ENCODE data around the gene LANCL3. TPM values are rescaled to one million over a fixed set of nuclear protein-coding genes. Genes with fewer than 3 reads are reported as not detected.
A peak's percentile ranks its signal among the peaks of the same experiment; 100 is the strongest.

LANCL3 gene
- total RNA-seq, 4 donors from 2014 or later: 2.3 to 3.7 (median 2.7) TPM

DNA sequence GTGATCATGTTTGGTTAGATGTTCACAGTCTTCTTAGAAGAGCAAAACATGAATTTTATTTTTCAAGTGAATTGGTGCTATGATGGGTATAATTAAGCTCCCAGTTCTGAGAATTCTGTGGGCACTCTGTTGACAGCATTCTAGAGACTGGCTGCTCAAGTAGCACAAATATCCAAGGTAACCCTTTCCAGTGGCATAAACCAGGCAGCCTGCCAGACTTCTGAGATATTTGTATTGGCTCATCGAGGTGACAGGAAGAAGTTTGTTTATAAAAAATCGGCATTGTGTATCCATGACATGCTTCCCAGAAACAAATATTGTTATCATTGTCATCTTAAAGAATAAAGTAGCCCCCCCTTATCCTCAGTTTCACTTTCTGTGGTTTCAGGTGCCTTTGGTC lies 28.3 kb downstream of the LANCL3 start:
- Histone ChIP-seq H3K36me3 (no peaks in the 10 kb centered on the region), H3K4me1 (no peaks in the 10 kb centered on the region)
- 17 to 43% methylated on average over 1 to 2 of the region's 2 CpGs for WGBS, 2 donors (ENCODE audit: low coverage in 1 of 2)

DNA sequence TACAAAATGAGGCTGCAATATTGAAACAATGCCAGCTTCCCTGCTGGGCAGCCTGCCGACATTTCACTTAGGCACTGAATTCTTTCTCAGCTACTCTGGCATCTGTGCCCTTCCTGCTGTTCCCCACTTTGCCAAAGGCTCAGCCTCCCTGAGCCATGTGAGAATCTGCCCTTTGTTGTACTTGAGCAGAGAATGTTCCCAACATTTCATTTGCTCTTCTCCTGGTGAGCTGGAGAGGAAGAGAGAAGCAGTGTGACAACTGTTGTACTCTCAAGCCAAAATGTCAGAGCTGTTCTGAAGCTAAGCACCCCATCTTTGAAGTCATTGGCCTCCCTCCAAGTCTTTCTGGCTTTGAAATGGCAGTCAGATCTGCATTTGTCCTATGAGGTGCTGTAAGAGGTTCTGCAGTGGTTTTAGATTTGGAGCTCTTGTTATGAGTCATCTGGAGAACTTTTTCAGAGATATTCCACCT lies 32.5 kb downstream of the LANCL3 start:
- Histone ChIP-seq H3K36me3 (no peaks in the 10 kb centered on the region), H3K4me3 (no peak overlapping the region), H3K9me3 (no peaks in the 10 kb centered on the region), H3K27ac (peak overlapping the region in 2 of 4 donors; percentile 31 to 37), H3K4me1 (no peaks in the 10 kb centered on the region), H3K27me3 (no peaks in the 10 kb centered on the region)
- WGBS, 2 donors (ENCODE audit: low coverage in 1 of 2): 38 to 73% methylated on average over 1 of the region's 1 CpG
- no peak for TF ChIP-seq POLR2A (IDR thresholded peaks at IDR 0.05)
- TF ChIP-seq, protein P1, sequence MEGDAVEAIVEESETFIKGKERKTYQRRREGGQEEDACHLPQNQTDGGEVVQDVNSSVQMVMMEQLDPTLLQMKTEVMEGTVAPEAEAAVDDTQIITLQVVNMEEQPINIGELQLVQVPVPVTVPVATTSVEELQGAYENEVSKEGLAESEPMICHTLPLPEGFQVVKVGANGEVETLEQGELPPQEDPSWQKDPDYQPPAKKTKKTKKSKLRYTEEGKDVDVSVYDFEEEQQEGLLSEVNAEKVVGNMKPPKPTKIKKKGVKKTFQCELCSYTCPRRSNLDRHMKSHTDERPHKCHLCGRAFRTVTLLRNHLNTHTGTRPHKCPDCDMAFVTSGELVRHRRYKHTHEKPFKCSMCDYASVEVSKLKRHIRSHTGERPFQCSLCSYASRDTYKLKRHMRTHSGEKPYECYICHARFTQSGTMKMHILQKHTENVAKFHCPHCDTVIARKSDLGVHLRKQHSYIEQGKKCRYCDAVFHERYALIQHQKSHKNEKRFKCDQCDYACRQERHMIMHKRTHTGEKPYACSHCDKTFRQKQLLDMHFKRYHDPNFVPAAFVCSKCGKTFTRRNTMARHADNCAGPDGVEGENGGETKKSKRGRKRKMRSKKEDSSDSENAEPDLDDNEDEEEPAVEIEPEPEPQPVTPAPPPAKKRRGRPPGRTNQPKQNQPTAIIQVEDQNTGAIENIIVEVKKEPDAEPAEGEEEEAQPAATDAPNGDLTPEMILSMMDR (IDR thresholded peaks at IDR 0.05): no peak
- TF ChIP-seq EP300 (IDR thresholded peaks at IDR 0.05): no peak
- no peak for TF ChIP-seq POLR2AphosphoS5 (IDR thresholded peaks at IDR 0.05)
- ATAC-seq: peak; percentile 22

More for the DNA sequence above, 28.3 kb downstream of the LANCL3 start:
- Histone ChIP-seq H3K4me3 (no peak overlapping the region), H3K27me3 (no peaks in the 10 kb centered on the region), H3K27ac (no peak overlapping the region), H3K9me3 (no peaks in the 10 kb centered on the region)
- ATAC-seq: no peak
- TF ChIP-seq POLR2AphosphoS5 (IDR thresholded peaks at IDR 0.05) (no peak), EP300 (IDR thresholded peaks at IDR 0.05) (no peak), POLR2A (IDR thresholded peaks at IDR 0.05) (no peak)
- TF ChIP-seq, protein P1 (IDR thresholded peaks at IDR 0.05): no peak

DNA sequence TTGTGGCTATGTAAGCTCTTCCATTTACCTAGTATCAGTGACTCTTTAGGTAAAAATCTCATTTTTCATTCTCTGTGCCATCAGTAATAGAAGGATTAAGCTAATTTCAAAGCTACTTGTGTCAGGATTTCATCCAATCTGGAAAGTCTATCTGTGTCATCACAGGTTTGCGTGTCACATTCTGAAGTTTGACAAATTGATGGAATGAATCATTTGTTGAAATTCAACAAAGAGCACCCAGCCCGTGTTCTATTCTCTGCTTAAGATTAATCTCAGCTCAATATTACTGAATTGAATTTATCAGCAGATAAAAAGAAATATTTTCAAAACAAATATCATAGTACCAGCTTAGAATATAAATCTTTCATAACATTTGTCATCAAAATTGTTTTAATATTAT lies 35.8 kb downstream of the LANCL3 start:
- Histone ChIP-seq H3K4me1 (no peaks in the 10 kb centered on the region), H3K9me3 (no peaks in the 10 kb centered on the region), H3K27me3 (no peaks in the 10 kb centered on the region), H3K4me3 (no peak overlapping the region), H3K27ac (no peak overlapping the region), H3K36me3 (no peaks in the 10 kb centered on the region)
- TF ChIP-seq POLR2A (IDR thresholded peaks at IDR 0.05): no peak
- no peak for TF ChIP-seq POLR2AphosphoS5 (IDR thresholded peaks at IDR 0.05)
- TF ChIP-seq, protein P1 (IDR thresholded peaks at IDR 0.05): no peak
- no peak for TF ChIP-seq EP300 (IDR thresholded peaks at IDR 0.05)
- ATAC-seq: no peak
- 38 to 51% methylated on average over 2 of the region's 2 CpGs for WGBS, 2 donors (ENCODE audit: low coverage in 1 of 2)

DNA sequence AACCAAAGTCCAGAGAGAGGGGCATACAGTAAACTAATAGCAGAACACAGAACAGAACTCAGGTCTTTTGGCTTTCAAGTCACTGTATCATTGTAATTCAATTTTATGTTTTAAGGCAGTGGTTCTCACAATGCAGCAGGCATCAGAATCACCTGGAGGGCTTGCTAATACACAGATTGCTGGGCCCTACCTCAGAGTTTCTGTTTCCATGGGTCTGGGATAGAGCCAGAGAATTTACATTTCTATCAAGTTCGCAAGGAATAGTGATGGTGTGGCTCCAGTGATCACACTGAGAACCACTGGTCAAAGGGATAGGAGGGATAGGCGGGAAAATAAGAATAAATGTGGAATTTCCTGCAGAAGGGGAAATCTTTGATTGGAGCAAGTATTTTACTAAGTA lies 36.7 kb downstream of the LANCL3 start:
- Histone ChIP-seq H3K9me3 (no peaks in the 10 kb centered on the region), H3K36me3 (no peaks in the 10 kb centered on the region), H3K27me3 (no peaks in the 10 kb centered on the region), H3K27ac (no peak overlapping the region), H3K4me1 (no peaks in the 10 kb centered on the region), H3K4me3 (no peak overlapping the region)
- WGBS, 2 donors (ENCODE audit: low coverage in 1 of 2): 100% methylated on average over 1 of the region's 2 CpGs
- TF ChIP-seq POLR2A (IDR thresholded peaks at IDR 0.05): no peak
- TF ChIP-seq POLR2AphosphoS5 (IDR thresholded peaks at IDR 0.05): no peak
- no peak for TF ChIP-seq EP300 (IDR thresholded peaks at IDR 0.05)
- TF ChIP-seq, protein P1 (IDR thresholded peaks at IDR 0.05): no peak
- ATAC-seq: no peak

DNA sequence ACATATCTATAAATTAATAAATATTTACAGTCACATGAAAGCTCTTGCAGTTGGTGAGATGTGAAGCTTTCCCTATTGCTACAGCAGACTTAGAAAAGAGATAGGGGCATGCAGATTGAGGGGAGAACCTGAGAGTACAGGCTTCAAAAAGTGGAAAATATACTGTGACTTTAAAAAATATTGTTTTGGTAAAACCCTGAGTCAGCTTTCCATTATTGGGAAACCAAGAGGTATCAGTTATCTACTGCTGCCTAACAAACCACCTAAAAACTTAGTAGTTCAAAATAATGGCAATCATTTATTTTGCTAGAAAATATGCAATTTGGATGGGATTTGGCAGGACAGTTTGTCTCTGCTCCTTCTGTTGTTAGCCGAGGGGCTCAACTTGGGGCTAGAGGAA lies 38.3 kb downstream of the LANCL3 start:
- Histone ChIP-seq H3K4me3 (no peak overlapping the region), H3K4me1 (no peaks in the 10 kb centered on the region), H3K27ac (no peak overlapping the region), H3K9me3 (no peaks in the 10 kb centered on the region), H3K27me3 (no peaks in the 10 kb centered on the region), H3K36me3 (no peaks in the 10 kb centered on the region)
- no peak for TF ChIP-seq EP300 (IDR thresholded peaks at IDR 0.05)
- no peak for TF ChIP-seq POLR2AphosphoS5 (IDR thresholded peaks at IDR 0.05)
- TF ChIP-seq, protein P1 (IDR thresholded peaks at IDR 0.05): no peak
- TF ChIP-seq POLR2A (IDR thresholded peaks at IDR 0.05): no peak
- no CpG with 5 or more reads among the region's 1 CpG for WGBS, 2 donors (ENCODE audit: low coverage in 1 of 2)
- no peak for ATAC-seq
